Upper lobe of left lung (tissue), 6 donors: ENCODE results near the gene APEX2. TPM values are rescaled to one million over a fixed set of nuclear protein-coding genes. Genes with fewer than 3 reads are reported as not detected.
"Not testable (repeated sequence)": the region's sequence is repeated elsewhere in the genome, so short reads cannot be mapped to it uniquely, and the experiment has no call there.

Source experiments
- ATAC-seq, 2 donors: fragments of 200-7000 bp; cut with Tn5 transposase; one replicate each; pipeline ENCODE4 v1.9.1; 2022; ENCODE audit warnings: mild to moderate bottlenecking in 2 of 2, moderate library complexity in 2 of 2; ENCODE audit not compliant: low FRiP score in 2 of 2
- DNase-seq, 2 donors: peaks; one replicate each; pipeline ENCODE4 v3.0.0-alpha.2; 2019 to 2020
- H3K27ac ChIP-seq, 4 donors: fragments of 200-600 bp; sonication (generic); one replicate each; pipeline ENCODE4 v1.5.1; 2016 to 2019
- H3K27me3 ChIP-seq, 4 donors: fragments of 200-600 bp; sonication (generic); one replicate each; pipeline ENCODE4 v1.5.1; 2017 to 2019
- H3K36me3 ChIP-seq, 4 donors: fragments of 200-600 bp; sonication (generic); one replicate each; pipeline ENCODE4 v1.5.1; 2016 to 2019
- H3K4me1 ChIP-seq, 4 donors: fragments of 200-600 bp; sonication (generic); one replicate each; pipeline ENCODE4 v1.5.1; 2018 to 2019
- H3K4me3 ChIP-seq, 4 donors: fragments of 200-600 bp; sonication (generic); one replicate each; pipeline ENCODE4 v1.5.1; 2017 to 2019; ENCODE audit warnings: mild to moderate bottlenecking in 2 of 4, moderate library complexity in 1 of 4
- H3K9me3 ChIP-seq, 4 donors: fragments of 200-600 bp; sonication (generic); one replicate each; pipeline ENCODE4 v1.5.1; 2018 to 2019
- EP300 ChIP-seq, 4 donors: sonication (generic); formaldehyde crosslinking; IDR thresholded peaks; one replicate each; pipeline ENCODE4 v1.5.1; 2017; ENCODE audit warnings: antibody characterized with exemption in 4 of 4, control low read depth in 2 of 4
- POLR2A ChIP-seq, 4 donors: fragments of 450-650 bp; IDR thresholded peaks; one replicate each; pipeline ENCODE4 v1.5.1; 2016 to 2017; ENCODE audit warnings: antibody characterized with exemption in 4 of 4, mild to moderate bottlenecking in 2 of 4
- POLR2AphosphoS5 ChIP-seq, 2 donors: sonication (generic); formaldehyde crosslinking; IDR thresholded peaks; one replicate each; pipeline ENCODE4 v1.5.1; 2017; ENCODE audit warnings: antibody characterized with exemption in 2 of 2
- WGBS, 2 donors: methylation state at CpG; one replicate each; pipeline ENCODE4 v1.1.5; 2017 to 2018; 5-methylcytosine and 5-hydroxymethylcytosine counted together
- total RNA-seq, 6 donors: library from RNA; depleted of rRNA in 4 of 6; stranded (reverse); fragments of >200 nt in 4 of 6; gene quantifications; one replicate each; pipeline versions ENCODE4 v1.1.0 to v1.2.1, GENCODE V29; 2016 to 2021
- TF ChIP-seq, protein P1 (sequence below), 6 experiments: fragments of 450-650 bp in 4 of 6; fragments of 200-600 bp in 2 of 6; sonication (generic) in 2 of 6; IDR thresholded peaks; one replicate each; pipeline ENCODE4 v1.5.1; 2016 to 2019; ENCODE audit warnings: antibody characterized with exemption in 6 of 6
- donor health status: DM: no; HTN: no; CAD: no; lungs with moderate emphysema.
- donor health status: DM: no; HTN: yes; CAD: no; lungs with severe emphysema.

APEX2 gene
- total RNA-seq, 6 donors from 2014 or later: 9.4 to 17.3 (median 12.9) TPM

GRCh38 chrX:54977387-54977786, 22.8 kb upstream of the APEX2 start:
- no peaks in the 10 kb centered on the region for H3K36me3 ChIP-seq
- DNase-seq (no peak), ATAC-seq (no peak)
- H3K9me3 ChIP-seq: peaks cover 0 to 3% (median 0%) of the 10 kb centered on the region in 4 donors
- no peak for TF ChIP-seq POLR2A (IDR thresholded peaks at IDR 0.05)
- no peak for TF ChIP-seq EP300 (IDR thresholded peaks at IDR 0.05)
- TF ChIP-seq, protein P1, sequence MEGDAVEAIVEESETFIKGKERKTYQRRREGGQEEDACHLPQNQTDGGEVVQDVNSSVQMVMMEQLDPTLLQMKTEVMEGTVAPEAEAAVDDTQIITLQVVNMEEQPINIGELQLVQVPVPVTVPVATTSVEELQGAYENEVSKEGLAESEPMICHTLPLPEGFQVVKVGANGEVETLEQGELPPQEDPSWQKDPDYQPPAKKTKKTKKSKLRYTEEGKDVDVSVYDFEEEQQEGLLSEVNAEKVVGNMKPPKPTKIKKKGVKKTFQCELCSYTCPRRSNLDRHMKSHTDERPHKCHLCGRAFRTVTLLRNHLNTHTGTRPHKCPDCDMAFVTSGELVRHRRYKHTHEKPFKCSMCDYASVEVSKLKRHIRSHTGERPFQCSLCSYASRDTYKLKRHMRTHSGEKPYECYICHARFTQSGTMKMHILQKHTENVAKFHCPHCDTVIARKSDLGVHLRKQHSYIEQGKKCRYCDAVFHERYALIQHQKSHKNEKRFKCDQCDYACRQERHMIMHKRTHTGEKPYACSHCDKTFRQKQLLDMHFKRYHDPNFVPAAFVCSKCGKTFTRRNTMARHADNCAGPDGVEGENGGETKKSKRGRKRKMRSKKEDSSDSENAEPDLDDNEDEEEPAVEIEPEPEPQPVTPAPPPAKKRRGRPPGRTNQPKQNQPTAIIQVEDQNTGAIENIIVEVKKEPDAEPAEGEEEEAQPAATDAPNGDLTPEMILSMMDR (IDR thresholded peaks at IDR 0.05): no peak
- TF ChIP-seq POLR2AphosphoS5 (IDR thresholded peaks at IDR 0.05): no peak
- no peak overlapping the region for H3K27ac ChIP-seq
- no peaks in the 10 kb centered on the region for H3K4me1 ChIP-seq
- no peaks in the 10 kb centered on the region for H3K27me3 ChIP-seq
- no peak overlapping the region for H3K4me3 ChIP-seq
- WGBS, 2 donors: 69 to 86% methylated on average over 4 of the region's 4 CpGs

GRCh38 chrX:54978448-54978847, 21.7 kb upstream of the APEX2 start:
- no peaks in the 10 kb centered on the region for H3K4me1 ChIP-seq
- no peaks in the 10 kb centered on the region for H3K36me3 ChIP-seq
- DNase-seq (no peak), ATAC-seq (no peak)
- peaks cover 0 to 3% (median 0%) of the 10 kb centered on the region in 4 donors for H3K9me3 ChIP-seq
- no peaks in the 10 kb centered on the region for H3K27me3 ChIP-seq
- TF ChIP-seq POLR2A (IDR thresholded peaks at IDR 0.05) (no peak), POLR2AphosphoS5 (IDR thresholded peaks at IDR 0.05) (no peak), EP300 (IDR thresholded peaks at IDR 0.05) (no peak)
- TF ChIP-seq, protein P1 (IDR thresholded peaks at IDR 0.05): no peak
- H3K27ac ChIP-seq: no peak overlapping the region
- no peak overlapping the region for H3K4me3 ChIP-seq

GRCh38 chrX:54979432-54979831, 20.7 kb upstream of the APEX2 start:
- ATAC-seq (no peak), DNase-seq (no peak)
- no peak for TF ChIP-seq POLR2AphosphoS5 (IDR thresholded peaks at IDR 0.05)
- no peak for TF ChIP-seq POLR2A (IDR thresholded peaks at IDR 0.05)
- TF ChIP-seq, protein P1 (IDR thresholded peaks at IDR 0.05): no peak
- TF ChIP-seq EP300 (IDR thresholded peaks at IDR 0.05): no peak
- no peak overlapping the region for H3K4me3 ChIP-seq
- H3K9me3 ChIP-seq: no peaks in the 10 kb centered on the region
- no peak overlapping the region for H3K27ac ChIP-seq
- no peaks in the 10 kb centered on the region for H3K36me3 ChIP-seq
- no peaks in the 10 kb centered on the region for H3K27me3 ChIP-seq
- H3K4me1 ChIP-seq: no peaks in the 10 kb centered on the region

GRCh38 chrX:54980334-54980733, 19.8 kb upstream of the APEX2 start:
- DNase-seq (no peak), ATAC-seq (no peak)
- Histone ChIP-seq H3K27ac (no peak overlapping the region), H3K4me1 (no peaks in the 10 kb centered on the region), H3K36me3 (no peaks in the 10 kb centered on the region), H3K4me3 (no peak overlapping the region), H3K9me3 (no peaks in the 10 kb centered on the region), H3K27me3 (no peaks in the 10 kb centered on the region)
- TF ChIP-seq POLR2AphosphoS5 (IDR thresholded peaks at IDR 0.05) (no peak), EP300 (IDR thresholded peaks at IDR 0.05) (no peak), POLR2A (IDR thresholded peaks at IDR 0.05) (no peak)
- TF ChIP-seq, protein P1 (IDR thresholded peaks at IDR 0.05): no peak
- 64 to 76% methylated on average over 6 of the region's 6 CpGs for WGBS, 2 donors

DNA sequence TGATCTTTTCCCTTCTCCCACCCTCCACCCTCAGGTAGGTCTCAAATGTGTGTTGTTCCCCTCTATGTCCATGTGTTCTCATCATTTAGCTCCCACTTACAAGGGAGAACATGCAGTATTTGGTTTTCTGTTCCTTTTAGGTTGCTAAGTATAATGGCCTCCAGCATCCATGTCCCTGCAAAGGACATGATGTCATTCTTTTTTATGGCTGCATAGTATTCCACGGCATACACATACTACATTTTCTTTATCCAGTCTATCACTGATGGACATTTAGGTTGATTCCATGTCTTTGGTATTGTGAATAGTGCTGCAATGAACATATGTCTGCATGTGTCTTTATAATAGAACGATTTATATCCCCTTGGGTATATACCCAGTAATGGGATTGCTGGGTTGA, 16.9 kb upstream of the APEX2 start:
- not testable (repeated sequence) for ATAC-seq, DNase-seq, H3K4me3 ChIP-seq, H3K9me3 ChIP-seq, H3K36me3 ChIP-seq, H3K27me3 ChIP-seq, H3K27ac ChIP-seq, H3K4me1 ChIP-seq
- 97 to 100% methylated on average over 2 of the region's 2 CpGs for WGBS, 2 donors
